ENCODE results near the gene PRKN. TPM values are rescaled to one million over a fixed set of nuclear protein-coding genes. Genes with fewer than 3 reads are reported as not detected.
"Not testable (repeated sequence)": the region's sequence is repeated elsewhere in the genome, so short reads cannot be mapped to it uniquely, and the experiment has no call there.

Gene PRKN
- polyA plus RNA-seq, 1 donor from 2014 or later = 1.2 TPM

DNA sequence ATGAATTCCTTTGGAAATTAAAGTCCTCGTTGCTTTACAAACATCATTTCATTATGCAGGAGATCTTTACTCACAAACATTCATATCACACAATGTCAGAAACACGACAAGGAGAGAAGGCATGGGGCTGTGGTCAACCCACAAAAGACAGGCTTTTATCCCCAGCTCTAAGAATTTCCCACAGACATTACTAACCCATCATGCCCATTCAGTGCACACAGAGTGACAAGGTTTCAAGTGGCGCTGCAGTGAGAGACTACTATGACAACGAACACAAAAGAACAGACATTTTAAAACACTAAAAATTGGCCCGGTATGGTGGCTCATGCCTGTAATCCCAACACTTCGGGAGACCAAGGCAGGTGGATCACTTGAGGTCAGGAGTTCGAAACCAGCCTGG, 873.9 kb downstream of the PRKN start:
- Histone ChIP-seq H3K27ac (ENCODE audit: low read length) (no peak overlapping the region), H3K9me3 (ENCODE audit: low read length) (no peaks in the 10 kb centered on the region), H3K79me2 (replicated peaks; ENCODE audit: insufficient read depth, low read length) (no peaks in the 10 kb centered on the region), H3K4me3 (ENCODE audit: low read length) (no peak overlapping the region), H3K36me3 (ENCODE audit: insufficient read depth, low read length) (no peaks in the 10 kb centered on the region), H4K20me1 (ENCODE audit: insufficient read depth) (no peaks in the 10 kb centered on the region), H3K9ac (ENCODE audit: low read length) (no peak overlapping the region), H3K27me3 (ENCODE audit: insufficient read depth, low read depth, low read length) (no peaks in the 10 kb centered on the region), H3K9me2 (ENCODE audit: insufficient read depth, low read length) (no peaks in the 10 kb centered on the region), H2AFZ (ENCODE audit: low read depth, low read length) (no peak overlapping the region), H3K4me2 (ENCODE audit: low read length) (no peak overlapping the region), H3F3A (ENCODE audit: insufficient read depth, low read length, poor library complexity, severe bottlenecking) (no peaks in the 10 kb centered on the region)
- TF ChIP-seq POLR2AphosphoS5 (IDR thresholded peaks at IDR 0.05) (no peak), SMC3 (conservative IDR thresholded peaks at IDR 0.05; ENCODE audit: poor library complexity) (no peak), MXI1 (conservative IDR thresholded peaks at IDR 0.05; ENCODE audit: poor library complexity, severe bottlenecking) (no peak), RAD21 (conservative IDR thresholded peaks at IDR 0.05) (no peak), EP300 (conservative IDR thresholded peaks at IDR 0.05; ENCODE audit: poor library complexity, severe bottlenecking) (no peak), TAF1 (IDR thresholded peaks at IDR 0.05; ENCODE audit: low read depth) (no peak), EZH2 (IDR thresholded peaks at IDR 0.05; ENCODE audit: borderline replicate concordance, insufficient read depth, low read length, poor library complexity, severe bottlenecking) (no peak)
- TF ChIP-seq, protein P1, sequence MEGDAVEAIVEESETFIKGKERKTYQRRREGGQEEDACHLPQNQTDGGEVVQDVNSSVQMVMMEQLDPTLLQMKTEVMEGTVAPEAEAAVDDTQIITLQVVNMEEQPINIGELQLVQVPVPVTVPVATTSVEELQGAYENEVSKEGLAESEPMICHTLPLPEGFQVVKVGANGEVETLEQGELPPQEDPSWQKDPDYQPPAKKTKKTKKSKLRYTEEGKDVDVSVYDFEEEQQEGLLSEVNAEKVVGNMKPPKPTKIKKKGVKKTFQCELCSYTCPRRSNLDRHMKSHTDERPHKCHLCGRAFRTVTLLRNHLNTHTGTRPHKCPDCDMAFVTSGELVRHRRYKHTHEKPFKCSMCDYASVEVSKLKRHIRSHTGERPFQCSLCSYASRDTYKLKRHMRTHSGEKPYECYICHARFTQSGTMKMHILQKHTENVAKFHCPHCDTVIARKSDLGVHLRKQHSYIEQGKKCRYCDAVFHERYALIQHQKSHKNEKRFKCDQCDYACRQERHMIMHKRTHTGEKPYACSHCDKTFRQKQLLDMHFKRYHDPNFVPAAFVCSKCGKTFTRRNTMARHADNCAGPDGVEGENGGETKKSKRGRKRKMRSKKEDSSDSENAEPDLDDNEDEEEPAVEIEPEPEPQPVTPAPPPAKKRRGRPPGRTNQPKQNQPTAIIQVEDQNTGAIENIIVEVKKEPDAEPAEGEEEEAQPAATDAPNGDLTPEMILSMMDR (IDR thresholded peaks at IDR 0.05; ENCODE audit: poor library complexity, severe bottlenecking) = no peak
- TF ChIP-seq, protein P2, sequence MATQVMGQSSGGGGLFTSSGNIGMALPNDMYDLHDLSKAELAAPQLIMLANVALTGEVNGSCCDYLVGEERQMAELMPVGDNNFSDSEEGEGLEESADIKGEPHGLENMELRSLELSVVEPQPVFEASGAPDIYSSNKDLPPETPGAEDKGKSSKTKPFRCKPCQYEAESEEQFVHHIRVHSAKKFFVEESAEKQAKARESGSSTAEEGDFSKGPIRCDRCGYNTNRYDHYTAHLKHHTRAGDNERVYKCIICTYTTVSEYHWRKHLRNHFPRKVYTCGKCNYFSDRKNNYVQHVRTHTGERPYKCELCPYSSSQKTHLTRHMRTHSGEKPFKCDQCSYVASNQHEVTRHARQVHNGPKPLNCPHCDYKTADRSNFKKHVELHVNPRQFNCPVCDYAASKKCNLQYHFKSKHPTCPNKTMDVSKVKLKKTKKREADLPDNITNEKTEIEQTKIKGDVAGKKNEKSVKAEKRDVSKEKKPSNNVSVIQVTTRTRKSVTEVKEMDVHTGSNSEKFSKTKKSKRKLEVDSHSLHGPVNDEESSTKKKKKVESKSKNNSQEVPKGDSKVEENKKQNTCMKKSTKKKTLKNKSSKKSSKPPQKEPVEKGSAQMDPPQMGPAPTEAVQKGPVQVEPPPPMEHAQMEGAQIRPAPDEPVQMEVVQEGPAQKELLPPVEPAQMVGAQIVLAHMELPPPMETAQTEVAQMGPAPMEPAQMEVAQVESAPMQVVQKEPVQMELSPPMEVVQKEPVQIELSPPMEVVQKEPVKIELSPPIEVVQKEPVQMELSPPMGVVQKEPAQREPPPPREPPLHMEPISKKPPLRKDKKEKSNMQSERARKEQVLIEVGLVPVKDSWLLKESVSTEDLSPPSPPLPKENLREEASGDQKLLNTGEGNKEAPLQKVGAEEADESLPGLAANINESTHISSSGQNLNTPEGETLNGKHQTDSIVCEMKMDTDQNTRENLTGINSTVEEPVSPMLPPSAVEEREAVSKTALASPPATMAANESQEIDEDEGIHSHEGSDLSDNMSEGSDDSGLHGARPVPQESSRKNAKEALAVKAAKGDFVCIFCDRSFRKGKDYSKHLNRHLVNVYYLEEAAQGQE (IDR thresholded peaks at IDR 0.05; ENCODE audit: borderline replicate concordance) = no peak

DNA sequence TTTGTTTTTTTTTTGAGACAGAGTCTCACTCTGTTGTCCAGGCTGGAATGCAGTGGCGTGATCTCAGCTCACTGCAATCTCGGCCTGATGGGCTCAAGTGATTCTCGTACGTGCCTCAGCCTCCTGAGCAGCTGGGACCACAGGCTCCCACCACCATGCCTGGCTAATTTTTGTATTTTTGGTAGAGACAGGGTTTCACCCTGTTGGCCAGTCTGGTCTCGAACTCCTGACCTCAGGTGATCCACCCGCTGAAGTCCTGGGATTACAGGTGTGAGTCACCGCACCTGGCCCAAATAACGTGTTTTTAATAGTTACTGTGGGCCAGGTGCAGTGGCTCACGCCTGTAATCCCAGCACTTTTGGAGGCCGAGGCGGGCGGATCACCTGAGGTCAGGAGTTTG, 876.1 kb downstream of the PRKN start:
- not testable (repeated sequence) for H3K4me2 ChIP-seq (ENCODE audit: low read length); H3K36me3 ChIP-seq (ENCODE audit: insufficient read depth, low read length)

DNA sequence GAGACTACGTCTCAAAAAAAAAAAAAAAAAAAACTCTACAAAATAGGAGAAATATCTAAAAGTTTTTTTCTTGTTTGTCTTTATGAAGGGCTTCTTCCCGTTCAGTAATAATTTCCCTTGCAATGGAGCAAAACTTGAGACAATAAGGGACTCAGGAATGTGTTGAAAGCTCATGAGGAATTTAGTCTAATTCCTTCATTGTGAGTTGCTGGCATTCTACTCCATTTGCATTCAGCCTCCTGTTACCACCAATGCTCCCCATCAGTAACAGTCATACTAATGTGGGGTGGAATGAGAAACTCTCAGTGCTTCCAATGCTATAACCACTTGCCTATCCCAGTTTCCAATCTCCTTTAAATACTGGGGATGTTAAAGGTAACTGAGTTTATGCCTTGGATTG, 877.0 kb downstream of the PRKN start:
- H3K27ac ChIP-seq (ENCODE audit: low read length) = no peak overlapping the region

More for the DNA sequence above, 876.1 kb downstream of the PRKN start:
- not testable (repeated sequence) for H3K9me3 ChIP-seq (ENCODE audit: low read length); H3K9me2 ChIP-seq (ENCODE audit: insufficient read depth, low read length); H3K79me2 ChIP-seq (replicated peaks; ENCODE audit: insufficient read depth, low read length); H3F3A ChIP-seq (ENCODE audit: insufficient read depth, low read length, poor library complexity, severe bottlenecking); H3K4me3 ChIP-seq (ENCODE audit: low read length); H3K27ac ChIP-seq (ENCODE audit: low read length); H3K9ac ChIP-seq (ENCODE audit: low read length); H4K20me1 ChIP-seq (ENCODE audit: insufficient read depth); H3K27me3 ChIP-seq (ENCODE audit: insufficient read depth, low read depth, low read length); H2AFZ ChIP-seq (ENCODE audit: low read depth, low read length)

More for the DNA sequence above, 877.0 kb downstream of the PRKN start:
- H3K9me3 ChIP-seq (ENCODE audit: low read length) = no peaks in the 10 kb centered on the region
- no peak overlapping the region for H2AFZ ChIP-seq (ENCODE audit: low read depth, low read length)
- H3K36me3 ChIP-seq (ENCODE audit: insufficient read depth, low read length) = no peaks in the 10 kb centered on the region
- H3F3A ChIP-seq (ENCODE audit: insufficient read depth, low read length, poor library complexity, severe bottlenecking) = no peaks in the 10 kb centered on the region
- no peak overlapping the region for H3K4me3 ChIP-seq (ENCODE audit: low read length)
- TF ChIP-seq SMC3 (conservative IDR thresholded peaks at IDR 0.05; ENCODE audit: poor library complexity) (no peak), POLR2AphosphoS5 (IDR thresholded peaks at IDR 0.05) (no peak), MXI1 (conservative IDR thresholded peaks at IDR 0.05; ENCODE audit: poor library complexity, severe bottlenecking) (no peak), TAF1 (IDR thresholded peaks at IDR 0.05; ENCODE audit: low read depth) (no peak)
- no peaks in the 10 kb centered on the region for H4K20me1 ChIP-seq (ENCODE audit: insufficient read depth)
- no peak overlapping the region for H3K9ac ChIP-seq (ENCODE audit: low read length)
- H3K4me2 ChIP-seq (ENCODE audit: low read length) = no peak overlapping the region
- no peaks in the 10 kb centered on the region for H3K79me2 ChIP-seq (replicated peaks; ENCODE audit: insufficient read depth, low read length)
- no peaks in the 10 kb centered on the region for H3K27me3 ChIP-seq (ENCODE audit: insufficient read depth, low read depth, low read length)
- no peaks in the 10 kb centered on the region for H3K9me2 ChIP-seq (ENCODE audit: insufficient read depth, low read length)

Data from neural cell (in vitro differentiated cells).